HS-27A (cell line): ENCODE measurements around the gene SSBP3.
A peak's percentile ranks its signal among the peaks of the same experiment; 100 is the strongest.
"Not testable (repeated sequence)": the region's sequence is repeated elsewhere in the genome, so short reads cannot be mapped to it uniquely, and the experiment has no call there.

ENCODE experiments used
- DNase-seq: peaks from one replicate; pipeline ENCODE4 v3.0.0-alpha.2; 2012; ENCODE audit warnings: low read depth, missing footprints

SSBP3 gene

GRCh38 chr1:54348700-54349021 is 57.5 kb downstream of the SSBP3 start:
- DNase-seq: no peak

GRCh38 chr1:54347955-54348699 is 58.1 kb downstream of the SSBP3 start:
- no peak for DNase-seq

DNA sequence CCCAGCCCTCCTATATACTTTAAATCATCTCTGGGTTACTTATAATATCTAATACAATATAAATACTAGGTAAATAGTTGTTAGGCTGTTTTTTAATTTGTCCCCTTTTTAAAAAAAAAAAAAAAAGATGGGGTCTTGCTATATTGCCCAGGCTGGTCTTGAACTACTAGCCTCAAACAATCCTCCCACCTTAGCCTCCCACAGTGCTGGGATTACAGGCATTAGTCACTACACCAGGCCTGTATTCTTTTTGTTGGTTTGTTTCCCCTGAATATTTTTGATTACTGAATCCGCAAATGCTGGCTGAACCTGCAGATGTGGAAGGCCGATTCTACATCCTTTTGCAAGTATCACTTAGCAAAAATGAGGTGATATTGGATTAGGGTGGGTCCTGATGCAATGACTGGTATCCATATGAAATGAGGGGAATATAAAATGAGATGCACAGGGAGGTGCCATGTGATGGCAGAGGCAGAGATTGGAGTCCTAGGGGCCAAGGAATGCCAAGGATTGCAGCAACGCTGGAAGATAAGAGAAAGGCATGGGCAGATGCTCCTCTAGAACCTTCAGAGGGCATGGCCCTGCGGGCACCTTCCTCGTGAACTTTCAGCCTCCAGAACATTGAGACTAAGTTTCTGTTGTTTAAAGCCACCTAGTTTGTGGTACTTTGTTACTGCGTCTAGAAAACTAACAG is 58.8 kb downstream of the SSBP3 start:
- DNase-seq: no peak

GRCh38 chr1:54345548-54345947 is 60.6 kb downstream of the SSBP3 start:
- not testable (repeated sequence) for DNase-seq

GRCh38 chr1:54345116-54345515 is 61.1 kb downstream of the SSBP3 start:
- DNase-seq: no peak

DNA sequence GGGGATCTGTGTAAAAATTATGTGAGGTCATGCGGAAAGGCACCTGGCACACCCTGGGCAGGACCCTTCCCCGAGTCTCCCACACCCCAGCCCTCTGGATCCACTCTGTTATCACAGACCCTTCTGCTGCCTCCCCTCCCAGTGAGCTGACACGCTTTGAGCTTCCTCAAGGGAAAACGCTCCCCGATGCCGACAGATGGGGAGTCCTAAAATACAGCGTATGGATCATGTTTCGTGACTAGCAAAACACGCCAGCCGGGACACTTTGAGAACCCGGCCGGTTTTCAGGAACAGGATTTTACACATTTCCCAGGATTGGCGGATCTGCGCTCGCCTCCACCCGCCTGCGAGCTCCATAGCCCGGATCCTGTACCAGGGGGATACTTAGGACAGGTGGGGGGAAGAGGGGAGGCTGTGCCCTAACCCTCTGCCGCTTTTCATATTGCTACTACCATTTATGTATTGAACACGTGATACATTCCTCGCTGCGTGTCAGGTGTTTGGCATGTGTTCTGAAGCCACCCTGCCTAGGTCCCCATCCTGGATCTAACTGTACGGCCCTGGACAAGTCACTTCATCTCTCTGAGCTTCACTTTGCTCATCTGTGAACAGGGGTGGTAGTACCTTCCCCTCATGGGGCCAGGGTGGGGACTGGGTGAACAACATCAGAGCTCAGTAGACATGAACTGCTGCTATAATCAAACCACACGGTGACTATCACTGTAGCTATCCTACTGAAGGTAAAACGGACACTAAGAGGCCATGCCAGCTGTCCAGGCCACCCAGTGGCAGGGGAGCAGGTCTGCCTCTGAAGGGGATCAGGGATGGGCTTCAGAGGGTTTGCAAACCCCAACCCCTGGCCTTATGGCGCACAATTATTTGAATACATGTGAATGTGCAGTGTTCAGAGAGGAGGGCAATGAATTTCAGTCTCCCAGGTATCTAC is 63.2 kb downstream of the SSBP3 start:
- no peak for DNase-seq

GRCh38 chr1:54342288-54342687 is 63.9 kb downstream of the SSBP3 start:
- no peak for DNase-seq

DNA sequence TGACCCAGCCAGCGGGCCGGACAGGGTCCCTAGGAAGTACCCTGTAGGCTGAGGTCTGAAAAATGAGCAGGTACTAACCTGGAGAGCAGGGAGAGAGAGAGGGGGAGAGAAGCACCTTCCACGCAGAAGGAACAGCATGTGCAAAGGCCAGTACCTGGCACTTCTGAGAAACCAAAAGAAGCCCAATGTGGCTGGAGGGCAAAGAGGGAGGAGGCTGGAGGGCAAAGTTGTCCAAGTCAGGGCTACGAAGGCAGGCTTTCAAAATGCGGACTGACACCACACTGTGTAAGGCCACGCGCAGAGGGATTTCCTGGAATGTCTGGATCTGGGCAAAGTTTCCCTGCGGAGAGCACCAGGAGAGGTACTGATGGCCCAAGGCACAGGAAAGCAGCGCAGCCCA is 64.4 kb downstream of the SSBP3 start:
- DNase-seq: no peak

DNA sequence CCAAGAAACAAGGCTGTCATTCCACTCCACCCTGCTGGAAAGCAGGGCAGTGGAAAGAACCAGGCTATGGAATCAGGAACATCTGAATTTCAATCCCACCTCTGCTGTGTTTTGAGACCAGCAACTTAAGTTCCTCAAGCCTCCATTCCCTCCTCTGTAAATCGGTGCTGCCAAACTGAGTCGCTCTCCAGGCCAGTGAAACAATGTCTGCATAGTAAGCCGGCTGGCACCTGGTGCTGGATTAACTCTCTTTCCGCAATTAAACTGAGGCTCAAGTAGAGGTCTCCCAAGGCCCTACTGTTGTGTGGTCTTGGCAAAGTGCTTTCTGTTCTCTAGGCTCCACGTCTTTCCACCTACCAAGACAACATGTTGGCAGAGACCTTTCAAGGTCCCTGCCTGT is 65.3 kb downstream of the SSBP3 start:
- no peak for DNase-seq

- DNase-seq: no peak
These were observed 65.8 kb downstream of the SSBP3 start for GRCh38 chr1:54340434-54340833.

DNA sequence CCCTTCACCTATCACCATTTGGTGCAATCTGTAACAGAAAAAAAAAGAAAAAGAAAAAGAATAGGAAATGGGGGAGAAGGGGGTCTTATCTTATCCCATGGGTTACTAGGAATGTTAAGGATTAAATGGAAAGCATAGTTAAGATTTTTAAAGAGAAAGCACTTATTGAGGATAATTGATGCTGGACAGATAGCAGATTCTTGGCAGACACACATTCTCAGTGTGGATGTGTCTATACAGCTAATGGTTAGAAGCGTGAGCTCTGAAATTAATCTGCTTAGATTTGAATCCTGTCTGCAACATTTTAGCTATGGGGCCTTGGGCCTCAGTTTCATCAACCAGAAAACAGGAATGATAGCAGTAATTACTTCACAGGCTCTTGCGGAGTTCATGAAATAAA is 67.1 kb downstream of the SSBP3 start:
- DNase-seq: no peak

GRCh38 chr1:54338464-54338863 is 67.7 kb downstream of the SSBP3 start:
- no peak for DNase-seq

- DNase-seq: no peak
These were observed 68.3 kb downstream of the SSBP3 start for GRCh38 chr1:54337928-54338327.

GRCh38 chr1:54337034-54337433 is 69.2 kb downstream of the SSBP3 start:
- no peak for DNase-seq

DNA sequence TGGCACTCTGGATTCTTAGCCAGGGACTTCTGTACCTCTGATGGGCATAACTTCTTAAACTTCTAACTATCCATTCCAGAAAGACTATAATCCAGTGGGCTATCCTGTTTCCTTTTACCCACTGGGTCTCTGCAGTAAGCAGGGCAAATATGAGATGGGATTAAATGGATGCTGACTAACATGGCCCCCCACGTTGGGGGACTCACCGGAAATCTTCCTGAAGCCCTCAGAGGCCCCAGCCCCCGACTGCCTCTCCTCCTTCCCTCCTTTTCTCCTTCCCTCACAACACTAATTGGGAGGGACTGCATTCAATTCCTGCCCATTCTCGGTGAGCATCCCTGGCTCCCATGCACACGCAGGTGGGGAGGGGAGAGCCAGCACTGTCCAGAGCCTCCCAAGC is 70.1 kb downstream of the SSBP3 start:
- no peak for DNase-seq

DNA sequence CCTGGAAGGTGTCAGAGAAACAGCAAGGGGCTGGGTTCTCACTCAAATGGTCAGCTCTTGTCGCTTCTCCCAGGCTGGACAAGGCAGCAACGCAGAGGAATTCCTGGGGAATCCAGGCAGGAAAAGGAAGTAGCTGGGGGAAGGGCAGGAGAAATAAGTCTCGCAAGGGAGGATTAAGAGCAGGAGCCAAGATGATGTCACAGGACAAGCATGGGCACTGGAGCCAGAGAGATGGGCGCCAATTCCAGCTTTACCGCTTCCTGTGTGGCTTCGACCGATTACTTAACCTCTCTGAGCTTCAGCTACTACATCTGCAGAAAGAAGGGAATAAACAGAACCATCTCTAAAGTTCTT is 70.5 kb downstream of the SSBP3 start:
- DNase-seq: peak; percentile 83

DNA sequence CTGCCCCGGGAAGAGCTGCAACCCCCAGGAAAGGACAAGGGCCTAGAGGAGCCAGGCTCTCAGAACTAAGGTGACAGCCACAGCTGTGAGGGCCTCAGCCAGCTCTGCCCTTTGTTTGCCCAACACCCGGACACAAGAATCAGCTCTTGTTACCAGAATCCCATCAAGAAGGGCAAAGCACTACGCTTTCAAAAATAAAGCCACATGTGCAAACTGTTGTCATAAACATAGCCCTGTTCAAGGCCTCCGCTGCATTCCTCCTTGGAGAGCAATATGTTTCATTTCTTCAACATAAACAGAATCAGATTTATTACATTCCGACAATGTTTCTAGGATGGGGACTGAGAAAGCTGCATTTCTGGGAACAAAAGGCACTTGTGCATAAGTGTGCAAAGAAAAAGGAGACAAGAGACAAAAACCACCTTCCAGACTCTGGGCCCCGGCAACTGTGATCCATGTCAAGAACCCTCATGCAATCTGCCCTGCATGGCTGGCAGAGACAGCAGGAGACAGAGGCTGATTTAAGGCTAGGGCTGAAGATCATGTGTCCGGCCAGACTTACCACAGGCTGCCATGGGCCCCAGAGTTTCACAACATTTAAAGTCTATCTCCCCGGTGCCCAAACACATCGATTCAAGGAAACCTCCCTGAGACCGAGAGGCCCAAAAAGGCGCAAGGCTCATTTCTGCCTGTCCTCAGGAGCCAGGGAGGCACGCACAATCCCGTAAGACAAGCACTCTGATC is 71.0 kb downstream of the SSBP3 start:
- no peak for DNase-seq

DNA sequence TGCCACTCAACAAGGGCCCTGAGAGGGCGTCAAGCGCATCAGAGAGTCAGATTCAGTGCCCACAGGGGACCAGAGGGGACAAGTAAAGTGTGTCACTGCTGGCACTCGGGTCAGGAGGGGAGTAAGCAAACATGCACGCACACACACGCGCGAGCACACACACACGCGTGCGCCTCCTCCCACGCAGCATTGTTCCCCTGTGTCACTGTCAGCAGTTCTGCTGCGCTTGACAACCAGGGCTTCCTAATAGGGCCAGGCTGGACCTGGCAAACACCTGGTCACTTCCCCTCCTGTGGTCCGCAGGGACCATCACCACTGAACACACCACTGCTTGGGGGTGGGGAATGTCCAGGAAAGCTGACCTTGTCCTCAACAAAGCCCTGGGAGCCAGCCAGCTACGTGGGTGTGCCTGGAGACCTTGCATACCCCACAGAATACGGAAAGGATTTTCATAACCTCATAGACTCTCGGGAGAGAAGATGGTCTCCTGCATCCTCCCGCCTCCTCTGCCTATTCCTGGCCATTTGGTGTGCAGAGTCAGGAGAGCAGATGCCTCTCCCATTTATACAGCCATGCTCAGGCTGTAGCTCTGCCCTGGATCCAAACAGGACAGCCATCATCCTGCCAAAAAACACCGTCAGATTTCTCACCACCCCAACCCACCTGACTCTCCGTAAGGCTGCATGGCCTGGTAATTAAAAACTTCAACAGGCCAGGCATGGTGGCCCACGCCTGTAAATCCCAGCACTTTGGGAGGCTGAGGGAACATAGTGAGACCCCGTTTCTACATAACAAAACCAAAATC is 73.2 kb downstream of the SSBP3 start:
- DNase-seq: no peak

GRCh38 chr1:54331843-54332463 is 74.2 kb downstream of the SSBP3 start:
- no peak for DNase-seq

GRCh38 chr1:54331091-54331772 is 75.0 kb downstream of the SSBP3 start:
- DNase-seq: no peak
